Measurements from ENCODE around the gene SSH2.

The SSH2 gene

GRCh38 chr17:29591146-29591736 is 338.8 kb downstream of the SSH2 start:
- POLR2A ChIA-PET = interaction anchor here (1.0 to 2.6 kb wide), 12 partner anchors 10 to 412 kb away, joined by 3 to 28 read pairs (median 6); partner anchors contain the start of genes ABHD15, CORO6, MYO18A and NUFIP2
- CTCF ChIA-PET = interaction anchor here (0.5 to 5.1 kb wide), 30 partner anchors 9 to 449 kb away, joined by 3 to 74 read pairs (median 4); partner anchors contain the start of genes ABHD15, MYO18A and TP53I13
- Histone ChIP-seq H3K36me3 (ENCODE audit: control insufficient read depth in 2 of 2, insufficient read depth in 1 of 2, low read length in 2 of 2) (peaks cover 0 to 3% of the 10 kb centered on the region in 2 experiments; a peak in 1 of 3 replicates), H3K9me3 (ENCODE audit: control insufficient read depth, insufficient read depth, low read depth, low read length) (no peaks in the 10 kb centered on the region), H3K27ac (ENCODE audit: extremely low read depth, low read depth, low read length) (peak overlapping the region; percentile 82), H3K4me3 (ENCODE audit: low read depth, low read length) (peak overlapping the region; percentile 36), H3K4me1 (ENCODE audit: control insufficient read depth, insufficient read depth, low read length) (peaks cover 31% of the 10 kb centered on the region)
- TF ChIP-seq GLIS1 (tag by site-specific recombination; IDR thresholded peaks at IDR 0.05) (peak; percentile 43; the same call in 1 of the 2 replicates), ZBTB20 (tag by site-specific recombination; IDR thresholded peaks at IDR 0.05) (no peak), ZNF280C (tag by site-specific recombination; IDR thresholded peaks at IDR 0.05) (no peak), ZNF433 (tag by site-specific recombination; IDR thresholded peaks at IDR 0.05; ENCODE audit: low read depth) (no peak), ZNF76 (tag by site-specific recombination; IDR thresholded peaks at IDR 0.05; ENCODE audit: borderline replicate concordance, low read depth) (peak; percentile 18; the same call in 1 of the 2 replicates), ZNF785 (tag by site-specific recombination; IDR thresholded peaks at IDR 0.05) (no peak), ZFHX2 (tag by site-specific recombination; conservative IDR thresholded peaks at IDR 0.05) (peak; percentile 68), ZNF2 (tag by site-specific recombination; IDR thresholded peaks at IDR 0.05) (no peak), BCL11A (tag by site-specific recombination; IDR thresholded peaks at IDR 0.05; ENCODE audit: low read depth) (0 out of 2 replicates have a peak, but pooled peaks have one; percentile 14), ZEB2 (tag by site-specific recombination; IDR thresholded peaks at IDR 0.05) (no peak), ZXDB (tag by site-specific recombination; IDR thresholded peaks at IDR 0.05) (peak; percentile 49), SP7 (tag by site-specific recombination; IDR thresholded peaks at IDR 0.05) (no peak), ZNF341 (tag by site-specific recombination; IDR thresholded peaks at IDR 0.05; ENCODE audit: low read depth) (no peak), ZBTB21 (tag by site-specific recombination; IDR thresholded peaks at IDR 0.05) (no peak), ZNF677 (tag by site-specific recombination; IDR thresholded peaks at IDR 0.05) (no peak), ZNF362 (tag by site-specific recombination; IDR thresholded peaks at IDR 0.05) (no peak), ZNF473 (tag by site-specific recombination; IDR thresholded peaks at IDR 0.05) (no peak), ZNF146 (tag by site-specific recombination; IDR thresholded peaks at IDR 0.05) (0 out of 2 replicates have a peak, but pooled peaks have one; percentile 10), IKZF3 (tag by site-specific recombination; IDR thresholded peaks at IDR 0.05) (no peak), ZNF354C (tag by site-specific recombination; IDR thresholded peaks at IDR 0.05; ENCODE audit: borderline replicate concordance, low read depth) (no peak), ZNF658 (tag by site-specific recombination; IDR thresholded peaks at IDR 0.05) (no peak), ZNF555 (tag by site-specific recombination; conservative IDR thresholded peaks at IDR 0.05) (no peak), ZNF350 (tag by site-specific recombination; IDR thresholded peaks at IDR 0.05) (no peak), ZNF548 (tag by site-specific recombination; IDR thresholded peaks at IDR 0.05) (no peak), ZSCAN23 (tag by site-specific recombination; IDR thresholded peaks at IDR 0.05) (0 out of 2 replicates have a peak, but pooled peaks have one; percentile 16)
- TF ChIP-seq, protein P1, sequence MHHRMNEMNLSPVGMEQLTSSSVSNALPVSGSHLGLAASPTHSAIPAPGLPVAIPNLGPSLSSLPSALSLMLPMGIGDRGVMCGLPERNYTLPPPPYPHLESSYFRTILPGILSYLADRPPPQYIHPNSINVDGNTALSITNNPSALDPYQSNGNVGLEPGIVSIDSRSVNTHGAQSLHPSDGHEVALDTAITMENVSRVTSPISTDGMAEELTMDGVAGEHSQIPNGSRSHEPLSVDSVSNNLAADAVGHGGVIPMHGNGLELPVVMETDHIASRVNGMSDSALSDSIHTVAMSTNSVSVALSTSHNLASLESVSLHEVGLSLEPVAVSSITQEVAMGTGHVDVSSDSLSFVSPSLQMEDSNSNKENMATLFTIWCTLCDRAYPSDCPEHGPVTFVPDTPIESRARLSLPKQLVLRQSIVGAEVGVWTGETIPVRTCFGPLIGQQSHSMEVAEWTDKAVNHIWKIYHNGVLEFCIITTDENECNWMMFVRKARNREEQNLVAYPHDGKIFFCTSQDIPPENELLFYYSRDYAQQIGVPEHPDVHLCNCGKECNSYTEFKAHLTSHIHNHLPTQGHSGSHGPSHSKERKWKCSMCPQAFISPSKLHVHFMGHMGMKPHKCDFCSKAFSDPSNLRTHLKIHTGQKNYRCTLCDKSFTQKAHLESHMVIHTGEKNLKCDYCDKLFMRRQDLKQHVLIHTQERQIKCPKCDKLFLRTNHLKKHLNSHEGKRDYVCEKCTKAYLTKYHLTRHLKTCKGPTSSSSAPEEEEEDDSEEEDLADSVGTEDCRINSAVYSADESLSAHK (tag by site-specific recombination; IDR thresholded peaks at IDR 0.05) = peak; percentile 95
- TF ChIP-seq, protein P2, sequence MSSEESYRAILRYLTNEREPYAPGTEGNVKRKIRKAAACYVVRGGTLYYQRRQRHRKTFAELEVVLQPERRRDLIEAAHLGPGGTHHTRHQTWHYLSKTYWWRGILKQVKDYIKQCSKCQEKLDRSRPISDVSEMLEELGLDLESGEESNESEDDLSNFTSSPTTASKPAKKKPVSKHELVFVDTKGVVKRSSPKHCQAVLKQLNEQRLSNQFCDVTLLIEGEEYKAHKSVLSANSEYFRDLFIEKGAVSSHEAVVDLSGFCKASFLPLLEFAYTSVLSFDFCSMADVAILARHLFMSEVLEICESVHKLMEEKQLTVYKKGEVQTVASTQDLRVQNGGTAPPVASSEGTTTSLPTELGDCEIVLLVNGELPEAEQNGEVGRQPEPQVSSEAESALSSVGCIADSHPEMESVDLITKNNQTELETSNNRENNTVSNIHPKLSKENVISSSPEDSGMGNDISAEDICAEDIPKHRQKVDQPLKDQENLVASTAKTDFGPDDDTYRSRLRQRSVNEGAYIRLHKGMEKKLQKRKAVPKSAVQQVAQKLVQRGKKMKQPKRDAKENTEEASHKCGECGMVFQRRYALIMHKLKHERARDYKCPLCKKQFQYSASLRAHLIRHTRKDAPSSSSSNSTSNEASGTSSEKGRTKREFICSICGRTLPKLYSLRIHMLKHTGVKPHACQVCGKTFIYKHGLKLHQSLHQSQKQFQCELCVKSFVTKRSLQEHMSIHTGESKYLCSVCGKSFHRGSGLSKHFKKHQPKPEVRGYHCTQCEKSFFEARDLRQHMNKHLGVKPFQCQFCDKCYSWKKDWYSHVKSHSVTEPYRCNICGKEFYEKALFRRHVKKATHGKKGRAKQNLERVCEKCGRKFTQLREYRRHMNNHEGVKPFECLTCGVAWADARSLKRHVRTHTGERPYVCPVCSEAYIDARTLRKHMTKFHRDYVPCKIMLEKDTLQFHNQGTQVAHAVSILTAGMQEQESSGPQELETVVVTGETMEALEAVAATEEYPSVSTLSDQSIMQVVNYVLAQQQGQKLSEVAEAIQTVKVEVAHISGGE (tag by site-specific recombination; conservative IDR thresholded peaks at IDR 0.05; ENCODE audit: low read depth) = 0 out of 2 replicates have a peak, but pooled peaks have one; percentile 4
- TF ChIP-seq, protein P3, sequence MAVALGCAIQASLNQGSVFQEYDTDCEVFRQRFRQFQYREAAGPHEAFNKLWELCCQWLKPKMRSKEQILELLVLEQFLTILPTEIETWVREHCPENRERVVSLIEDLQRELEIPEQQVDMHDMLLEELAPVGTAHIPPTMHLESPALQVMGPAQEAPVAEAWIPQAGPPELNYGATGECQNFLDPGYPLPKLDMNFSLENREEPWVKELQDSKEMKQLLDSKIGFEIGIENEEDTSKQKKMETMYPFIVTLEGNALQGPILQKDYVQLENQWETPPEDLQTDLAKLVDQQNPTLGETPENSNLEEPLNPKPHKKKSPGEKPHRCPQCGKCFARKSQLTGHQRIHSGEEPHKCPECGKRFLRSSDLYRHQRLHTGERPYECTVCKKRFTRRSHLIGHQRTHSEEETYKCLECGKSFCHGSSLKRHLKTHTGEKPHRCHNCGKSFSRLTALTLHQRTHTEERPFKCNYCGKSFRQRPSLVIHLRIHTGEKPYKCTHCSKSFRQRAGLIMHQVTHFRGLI (tag by site-specific recombination; IDR thresholded peaks at IDR 0.05) = peak; percentile 73; the same call in 1 of the 2 replicates

Data from HEK293 (cell line).